Right lobe of liver (tissue), 4 donors: ENCODE results near the gene PHTF2.

Experiments
- CTCF ChIP-seq, 4 donors: fragments of 200-600 bp in 3 of 4; fragments of 450-650 bp in 1 of 4; IDR thresholded peaks; one replicate each; pipeline versions ENCODE4 v1.5.1 to v1.8.0; 2016 to 2022; ENCODE audit warnings: antibody characterized with exemption in 4 of 4, mild to moderate bottlenecking in 2 of 4
- POLR2A ChIP-seq: fragments of 450-650 bp; IDR thresholded peaks from one replicate; pipeline ENCODE4 v1.6.1; 2017; ENCODE audit warnings: antibody characterized with exemption, mild to moderate bottlenecking
- donor health status: DM: no; HTN: no; CAD: no.
- donor health status: DM: no; HTN: no; CAD: no.
- donor health status: DM: no; HTN: yes; CAD: no.

DNA sequence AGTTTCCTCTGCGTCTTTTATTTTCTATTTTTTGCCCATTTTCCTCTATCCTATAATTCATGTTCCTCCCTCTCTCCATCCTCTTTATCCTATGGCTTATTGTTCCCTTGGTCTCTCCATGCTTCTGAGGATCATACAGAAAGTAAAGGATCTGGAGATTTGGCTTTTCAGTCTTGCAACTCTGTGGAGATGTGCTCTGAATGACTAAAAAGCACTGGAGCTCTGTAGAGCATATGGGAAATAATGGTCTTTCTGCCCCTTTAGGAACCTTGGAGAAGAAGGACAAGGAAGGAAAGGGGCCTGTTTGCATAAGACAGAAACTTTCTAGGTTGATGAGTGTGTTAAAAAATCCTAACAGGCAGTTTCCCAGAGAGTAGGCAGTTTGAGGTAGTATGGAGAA, 120.1 kb downstream of the PHTF2 start:
- no peak for TF ChIP-seq CTCF (IDR thresholded peaks at IDR 0.05)
- no peak for TF ChIP-seq POLR2A
